H1 (cell line): ENCODE results near the gene MLPH. TPM values are rescaled to one million over a fixed set of nuclear protein-coding genes. Genes with fewer than 3 reads are reported as not detected.

Source experiments
- CTCF ChIA-PET: fragments of 300-600 bp; sonication (Branson Sonifier 250); formaldehyde crosslinking; loops from one replicate; lab custom pipeline; 2021; ENCODE audit not compliant: partially characterized antibody; lab: Charles Lee
- POLR2A ChIA-PET: fragments of 300-600 bp; sonication (Branson Sonifier 250); formaldehyde crosslinking; loops from one replicate; lab custom pipeline; 2021; ENCODE audit warnings: inconsistent platforms; ENCODE audit not compliant: partially characterized antibody; lab: Charles Lee
- DNase-seq, 2 experiments: peaks; one replicate each; pipeline versions ENCODE4 v3.0.0 to v3.0.0-alpha.2; 2010 to 2022; ENCODE audit warnings: low spot score in 2 of 2, low read depth in 1 of 2, mixed read lengths in 1 of 2
- FAIRE-seq: peaks from 2 replicates; lab custom pipeline; 2011; peaks lifted over from hg19 to GRCh38; lab: Jason Lieb, UNC
- H2AFZ ChIP-seq: 2 replicates; pipeline ENCODE4 v1.8.1; 2012; ENCODE audit warnings: low read length, inconsistent platforms
- H2AK5ac ChIP-seq: 2 replicates; pipeline ENCODE4 v1.6.1; 2013; ENCODE audit warnings: low read depth, low read length
- H2BK120ac ChIP-seq: replicated peaks from 2 replicates; pipeline ENCODE3; 2013; ENCODE audit warnings: low read depth, low read length, inconsistent platforms
- H2BK12ac ChIP-seq: 2 replicates; pipeline ENCODE4 v1.6.1; 2013; ENCODE audit warnings: low read depth, low read length
- H2BK15ac ChIP-seq: 2 replicates; pipeline ENCODE4 v1.6.1; 2013; ENCODE audit warnings: low read length
- H2BK20ac ChIP-seq: 2 replicates; pipeline ENCODE4 v1.6.1; 2013; ENCODE audit warnings: low read length
- H2BK5ac ChIP-seq: 2 replicates; pipeline ENCODE4 v1.6.1; 2013; ENCODE audit warnings: low read depth, low read length
- H3K14ac ChIP-seq: 2 replicates; pipeline ENCODE4 v1.6.1; 2013; ENCODE audit warnings: inconsistent platforms; ENCODE audit not compliant: insufficient read length
- H3K18ac ChIP-seq: 2 replicates; pipeline ENCODE4 v1.6.1; 2013; ENCODE audit warnings: low read length; ENCODE audit errors: extremely low read depth
- H3K23ac ChIP-seq: 2 replicates; pipeline ENCODE4 v1.6.1; 2013; ENCODE audit warnings: inconsistent platforms; ENCODE audit not compliant: insufficient read length
- H3K23me2 ChIP-seq: 2 replicates; pipeline ENCODE4 v1.6.1; 2013; ENCODE audit warnings: low read depth, low read length
- H3K27ac ChIP-seq: 2 replicates; pipeline ENCODE4 v1.6.1; 2011; ENCODE audit warnings: low read depth, low read length, inconsistent platforms
- H3K27me3 ChIP-seq, 4 experiments: replicated peaks in 1 of 4; 1 replicate in 1 of 4; 2 replicates in 3 of 4; pipeline versions ENCODE4 v1.6.1 to v1.8.1; 2011 to 2013; ENCODE audit warnings: low read length in 3 of 4, mild to moderate bottlenecking in 3 of 4, inconsistent platforms in 2 of 4, mixed read lengths in 2 of 4, moderate library complexity in 1 of 4; ENCODE audit not compliant: control insufficient read depth in 3 of 4, insufficient read depth in 3 of 4; ENCODE audit errors: extremely low read depth in 1 of 4
- H3K36me3 ChIP-seq, 4 experiments: 2 replicates each; pipeline versions ENCODE4 v1.6.1 to v1.8.1; 2011 to 2013; ENCODE audit warnings: mild to moderate bottlenecking in 4 of 4, low read length in 3 of 4, moderate library complexity in 2 of 4, control low read depth in 1 of 4, inconsistent platforms in 1 of 4; ENCODE audit not compliant: insufficient read depth in 4 of 4, control insufficient read depth in 2 of 4
- H3K4ac ChIP-seq: replicated peaks from 2 replicates; pipeline ENCODE3; 2013; ENCODE audit warnings: low read length, low read depth, mixed read lengths, inconsistent platforms; ENCODE audit not compliant: insufficient read length
- H3K4me1 ChIP-seq, 4 experiments: replicated peaks in 1 of 4; 1 replicate in 1 of 4; 2 replicates in 3 of 4; pipeline versions ENCODE4 v1.6.1 to v1.8.1; 2011 to 2013; ENCODE audit warnings: low read length in 3 of 4, inconsistent platforms in 2 of 4, mixed read lengths in 1 of 4; ENCODE audit not compliant: insufficient read depth in 4 of 4, control insufficient read depth in 3 of 4
- H3K4me2 ChIP-seq, 2 experiments: 2 replicates each; pipeline versions ENCODE4 v1.6.1 to v1.8.1; 2011 to 2013; ENCODE audit warnings: low read depth in 2 of 2, low read length in 2 of 2, control low read depth in 1 of 2, inconsistent platforms in 1 of 2, mild to moderate bottlenecking in 1 of 2; ENCODE audit not compliant: insufficient read depth in 1 of 2
- H3K4me3 ChIP-seq, 4 experiments: fragments of 200-600, 300-600 bp in 1 of 4; sonication (generic), shearing (Covaris generic), sonication (Bioruptor Twin) in 1 of 4; 2 replicates each; pipeline versions ENCODE4 v1.5.1 to v1.8.1; 2011 to 2016; ENCODE audit warnings: low read length in 4 of 4, low read depth in 3 of 4, control low read depth in 2 of 4, inconsistent platforms in 2 of 4, mild to moderate bottlenecking in 2 of 4, mixed read lengths in 1 of 4, moderate library complexity in 1 of 4; ENCODE audit not compliant: insufficient read depth in 2 of 4; ENCODE audit errors: extremely low read depth in 1 of 4
- H3K56ac ChIP-seq: replicated peaks from 2 replicates; pipeline ENCODE3; 2013; ENCODE audit warnings: low read depth, mild to moderate bottlenecking, mixed read lengths, low read length, inconsistent platforms; ENCODE audit not compliant: insufficient read length
- H3K79me1 ChIP-seq: 2 replicates; pipeline ENCODE4 v1.6.1; 2013; ENCODE audit warnings: low read depth, low read length, control low read depth
- H3K79me2 ChIP-seq, 2 experiments: 2 replicates each; pipeline versions ENCODE4 v1.6.1 to v1.8.1; 2012 to 2013; ENCODE audit warnings: low read length in 2 of 2, mild to moderate bottlenecking in 2 of 2, inconsistent platforms in 1 of 2; ENCODE audit not compliant: insufficient read depth in 2 of 2, control insufficient read depth in 1 of 2
- H3K9ac ChIP-seq, 4 experiments: replicated peaks in 1 of 4; 1 replicate in 1 of 4; 2 replicates in 3 of 4; pipeline versions ENCODE4 v1.6.1 to v1.8.1; 2011 to 2013; ENCODE audit warnings: low read depth in 3 of 4, low read length in 3 of 4, control low read depth in 2 of 4, mild to moderate bottlenecking in 2 of 4, moderate library complexity in 2 of 4, inconsistent platforms in 1 of 4; ENCODE audit errors: extremely low read depth in 1 of 4
- H3K9me3 ChIP-seq, 2 experiments: 2 replicates each; pipeline versions ENCODE4 v1.6.1 to v1.8.1; 2012 to 2013; ENCODE audit warnings: mild to moderate bottlenecking in 2 of 2, moderate library complexity in 2 of 2, control low read depth in 1 of 2, inconsistent platforms in 1 of 2, low read depth in 1 of 2, low read length in 1 of 2, mixed read lengths in 1 of 2; ENCODE audit not compliant: insufficient read depth in 2 of 2
- H4K20me1 ChIP-seq, 2 experiments: replicated peaks in 1 of 2; 2 replicates each; pipeline versions ENCODE3 to v1.8.1; 2011 to 2013; ENCODE audit warnings: inconsistent platforms in 2 of 2, low read length in 2 of 2, mild to moderate bottlenecking in 1 of 2; ENCODE audit not compliant: insufficient read depth in 2 of 2, control insufficient read depth in 1 of 2
- H4K5ac ChIP-seq: 2 replicates; pipeline ENCODE4 v1.6.1; 2013; ENCODE audit warnings: low read length, low read depth, mixed read lengths, inconsistent platforms; ENCODE audit not compliant: insufficient read length
- H4K8ac ChIP-seq: 2 replicates; pipeline ENCODE4 v1.8.0; 2013; ENCODE audit warnings: mild to moderate bottlenecking, moderate library complexity, low read length, inconsistent platforms; ENCODE audit not compliant: insufficient read depth; ENCODE audit errors: extremely low read depth
- H4K91ac ChIP-seq: replicated peaks from 2 replicates; pipeline ENCODE3; 2013; ENCODE audit warnings: low read length, mixed read lengths, inconsistent platforms; ENCODE audit not compliant: insufficient read length
- POU5F1 ChIP-seq: IDR thresholded peaks from 2 replicates; pipeline ENCODE4 v1.6.1; 2011; ENCODE audit warnings: low read depth, mild to moderate bottlenecking, low read length, moderate library complexity
- SRF ChIP-seq: IDR thresholded peaks from 2 replicates; pipeline ENCODE4 v1.6.1; 2011; ENCODE audit warnings: mild to moderate bottlenecking, low read depth, low read length, moderate library complexity
- WGBS, 2 experiments: shearing (Covaris generic) in 1 of 2; methylation state at CpG; one replicate each; pipeline versions ENCODE4 v1.1.6 to v1.1.7; 2013 to 2015; ENCODE audit warnings: low lambda C conversion rate in 2 of 2, mixed read lengths in 2 of 2, inconsistent platforms in 1 of 2, low coverage in 1 of 2, missing lambda C conversion rate in 1 of 2; ENCODE audit not compliant: insufficient replicate concordance in 2 of 2, insufficient coverage in 1 of 2, insufficient read length in 1 of 2; ENCODE audit errors: extremely low coverage in 1 of 2, missing lambda C conversion rate in 1 of 2; 5-methylcytosine and 5-hydroxymethylcytosine counted together
- polyA plus RNA-seq, 7 experiments: library from polyadenylated mRNA; depleted of rRNA in 3 of 7; stranded (reverse) in 5 of 7; unstranded in 2 of 7; fragments of >200 nt in 5 of 7; fragments of 200-250 nt in 2 of 7; gene quantifications; 1 replicate in 5 of 7; 2 replicates in 1 of 7; 4 replicates in 1 of 7; pipeline versions ENCODE4 v1.2.1 to v1.2.3, GENCODE V29; 2011 to 2013; ENCODE audit warnings: missing spikeins in 2 of 7, mixed read lengths in 2 of 7
- total RNA-seq: library from RNA; stranded (reverse); fragmentation: NEBNext Ultra II Directional; extraction: Animal tissue kit (Norgen Biotek cat#: 25700); gene quantifications from 2 replicates; pipeline ENCODE4 v1.2.1, GENCODE V29; 2021
- TF ChIP-seq, protein P1 (sequence below): IDR thresholded peaks from 2 replicates; pipeline ENCODE4 v1.6.1; 2012; ENCODE audit warnings: low read length, inconsistent platforms

MLPH gene
- total and polyA plus RNA-seq, 2 of the 8 experiments (the other 6 are each of a cell fraction or from before 2014, with no cell fraction given) = 12.7 to 17.0 TPM

DNA sequence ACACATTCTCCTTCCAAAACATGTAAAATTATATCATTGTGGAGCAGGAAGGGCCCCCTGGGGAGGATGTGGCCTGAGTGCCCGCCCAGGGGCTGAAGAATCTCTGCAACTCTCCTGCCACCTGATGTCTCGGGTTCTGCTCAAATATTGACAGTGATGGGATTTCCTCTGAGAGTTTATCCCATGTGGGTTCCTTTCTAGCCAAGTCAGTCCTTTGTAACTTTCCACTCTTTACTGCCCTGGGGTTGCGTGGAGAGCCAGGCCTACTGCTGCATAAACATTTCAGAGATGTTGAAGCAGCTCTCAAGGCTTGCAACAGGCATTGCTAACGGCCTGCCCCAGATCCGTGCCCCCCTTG lies 107.4 kb downstream of the MLPH start:
- no peak overlapping the region for H3K9ac ChIP-seq
- H2BK120ac ChIP-seq = peak overlapping the region; percentile 96
- peak overlapping the region; percentile 61 for H4K5ac ChIP-seq
- peak overlapping the region; percentile 98 for H4K91ac ChIP-seq
- WGBS, 2 experiments = 15% methylated on average over 5 of the region's 5 CpGs; no CpG with 5 or more reads in 1 of the 2 experiments
- FAIRE-seq = no peak
- H3K23ac ChIP-seq = no peak overlapping the region
- CTCF ChIA-PET = interaction anchor here (0.7 to 6.9 kb wide), 7 partner anchors 9 to 151 kb away, joined by 3 to 47 read pairs (median 4); no protein-coding TSS in a partner anchor
- peak overlapping the region; percentile 91 for H2BK5ac ChIP-seq
- peak overlapping the region; percentile 32 to 37 for H3K4me2 ChIP-seq
- H4K20me1 ChIP-seq = no peaks in the 10 kb centered on the region
- H4K8ac ChIP-seq = no peak overlapping the region; the same call in 1 of the 2 replicates
- peak overlapping the region; percentile 39 for H3K4ac ChIP-seq
- H3K4me3 ChIP-seq = peak overlapping the region in 1 of 4 experiments; percentile 24; a peak in 1 of 8 replicates
- H3K27me3 ChIP-seq = no peaks in the 10 kb centered on the region
- no peak for DNase-seq
- no peaks in the 10 kb centered on the region for H3K9me3 ChIP-seq
- no peak overlapping the region for H3K14ac ChIP-seq
- H3K18ac ChIP-seq = peak overlapping the region; percentile 95; the same call in 1 of the 2 replicates
- H3K56ac ChIP-seq = peak overlapping the region; percentile 24
- peaks cover 4% of the 10 kb centered on the region for H3K23me2 ChIP-seq
- no peaks in the 10 kb centered on the region for H3K36me3 ChIP-seq
- no peak overlapping the region for H2BK15ac ChIP-seq
- POLR2A ChIA-PET = interaction anchor here (0.8 to 2.6 kb wide), 6 partner anchors 13 to 97 kb away, joined by 3 to 14 read pairs (median 3); no protein-coding TSS in a partner anchor
- H3K79me2 ChIP-seq = peaks cover 4 to 9% of the 10 kb centered on the region in 2 experiments; a peak in 2 of 4 replicates
- H2AFZ ChIP-seq = no peak overlapping the region
- peak overlapping the region; percentile 69; the same call in 1 of the 2 replicates for H2BK12ac ChIP-seq
- H3K27ac ChIP-seq = peak overlapping the region; percentile 9; the same call in 1 of the 2 replicates
- H2AK5ac ChIP-seq = peak overlapping the region; percentile 98
- H3K79me1 ChIP-seq = no peaks in the 10 kb centered on the region
- peaks cover 18 to 54% (median 36%) of the 10 kb centered on the region in 4 experiments for H3K4me1 ChIP-seq
- peak overlapping the region; percentile 94; the same call in 1 of the 2 replicates for H2BK20ac ChIP-seq
- TF ChIP-seq POU5F1 (no peak), SRF (no peak)
- TF ChIP-seq, protein P1, sequence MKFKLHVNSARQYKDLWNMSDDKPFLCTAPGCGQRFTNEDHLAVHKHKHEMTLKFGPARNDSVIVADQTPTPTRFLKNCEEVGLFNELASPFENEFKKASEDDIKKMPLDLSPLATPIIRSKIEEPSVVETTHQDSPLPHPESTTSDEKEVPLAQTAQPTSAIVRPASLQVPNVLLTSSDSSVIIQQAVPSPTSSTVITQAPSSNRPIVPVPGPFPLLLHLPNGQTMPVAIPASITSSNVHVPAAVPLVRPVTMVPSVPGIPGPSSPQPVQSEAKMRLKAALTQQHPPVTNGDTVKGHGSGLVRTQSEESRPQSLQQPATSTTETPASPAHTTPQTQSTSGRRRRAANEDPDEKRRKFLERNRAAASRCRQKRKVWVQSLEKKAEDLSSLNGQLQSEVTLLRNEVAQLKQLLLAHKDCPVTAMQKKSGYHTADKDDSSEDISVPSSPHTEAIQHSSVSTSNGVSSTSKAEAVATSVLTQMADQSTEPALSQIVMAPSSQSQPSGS = 0 out of 2 replicates have a peak, but pooled peaks have one; percentile 40
